Gastroesophageal sphincter (tissue), 4 donors: ENCODE data around the gene AVP. TPM values are rescaled to one million over a fixed set of nuclear protein-coding genes. Genes with fewer than 3 reads are reported as not detected.
"Not testable (repeated sequence)": the region's sequence is repeated elsewhere in the genome, so short reads cannot be mapped to it uniquely, and the experiment has no call there.

Experiments
- ATAC-seq: fragments of 150-250 bp; one replicate; pipeline ENCODE4 v1.9.1; 2016; ENCODE audit warnings: mild to moderate bottlenecking, moderate library complexity
- H3K27ac ChIP-seq, 4 donors: fragments of 200-600 bp; sonication (generic) in 3 of 4; 1 replicate in 3 of 4; 2 replicates in 1 of 4; pipeline ENCODE4 v1.5.1; 2016 to 2019
- H3K27me3 ChIP-seq: fragments of 200-600 bp; sonication (generic); one replicate; pipeline ENCODE4 v1.5.1; 2019
- H3K36me3 ChIP-seq, 2 donors: fragments of 200-600 bp; sonication (generic); one replicate each; pipeline ENCODE4 v1.5.1; 2019; ENCODE audit warnings: control low read depth in 1 of 2
- H3K4me1 ChIP-seq, 3 donors: fragments of 200-600 bp; sonication (generic); 1 replicate in 2 of 3; 2 replicates in 1 of 3; pipeline ENCODE4 v1.5.1; 2016 to 2019; ENCODE audit warnings: control low read depth in 2 of 3
- H3K4me3 ChIP-seq, 2 donors: fragments of 200-600 bp; sonication (generic); one replicate each; pipeline ENCODE4 v1.5.1; 2019; ENCODE audit warnings: mild to moderate bottlenecking in 1 of 2, moderate library complexity in 1 of 2
- H3K9me3 ChIP-seq, 3 donors: fragments of 200-600 bp; sonication (generic); one replicate each; pipeline ENCODE4 v1.5.1; 2017 to 2019; ENCODE audit warnings: control low read depth in 2 of 3
- CTCF ChIP-seq, 4 experiments: fragments of 200-600 bp in 2 of 4; fragments of 450-650 bp in 2 of 4; sonication (generic) in 1 of 4; IDR thresholded peaks; one replicate each; pipeline ENCODE4 v1.5.1; 2017 to 2019; ENCODE audit warnings: antibody characterized with exemption in 4 of 4, mild to moderate bottlenecking in 2 of 4, moderate library complexity in 2 of 4
- EP300 ChIP-seq: sonication (generic); formaldehyde crosslinking; IDR thresholded peaks from one replicate; pipeline ENCODE4 v1.6.1; 2017; ENCODE audit warnings: antibody characterized with exemption, mild to moderate bottlenecking
- POLR2A ChIP-seq, 2 donors: fragments of 450-650 bp; IDR thresholded peaks; one replicate each; pipeline ENCODE4 v1.6.1; 2017; ENCODE audit warnings: antibody characterized with exemption in 2 of 2, mild to moderate bottlenecking in 2 of 2, moderate library complexity in 1 of 2
- POLR2AphosphoS5 ChIP-seq: sonication (generic); formaldehyde crosslinking; IDR thresholded peaks from one replicate; pipeline ENCODE4 v1.6.1; 2017; ENCODE audit warnings: antibody characterized with exemption
- WGBS, 2 donors: methylation state at CpG; one replicate each; pipeline ENCODE4 v1.1.5; 2018; ENCODE audit warnings: low coverage in 1 of 2; 5-methylcytosine and 5-hydroxymethylcytosine counted together
- total RNA-seq, 4 donors: library from RNA; depleted of rRNA; stranded (reverse); fragments of >200 nt; gene quantifications; one replicate each; pipeline ENCODE4 v1.1.0, GENCODE V29; 2016

Gene AVP
- total RNA-seq, 4 donors from 2014 or later = not detected

GRCh38 chr20:3129094-3129493 lies 44.6 kb upstream of the AVP start:
- WGBS, 2 donors = 50 to 68% methylated on average over 4 of the region's 4 CpGs
- H3K4me3 ChIP-seq = no peak overlapping the region
- H3K27ac ChIP-seq = no peak overlapping the region
- TF ChIP-seq EP300 = no peak
- TF ChIP-seq CTCF (IDR thresholded peaks at IDR 0.05) = no peak
- TF ChIP-seq POLR2A (IDR thresholded peaks at IDR 0.05) = no peak
- peaks cover 0 to 13% of the 10 kb centered on the region in 2 donors for H3K36me3 ChIP-seq
- no peak for ATAC-seq
- no peaks in the 10 kb centered on the region for H3K27me3 ChIP-seq
- no peaks in the 10 kb centered on the region for H3K9me3 ChIP-seq
- peaks cover 0 to 23% (median 0%) of the 10 kb centered on the region in 3 donors for H3K4me1 ChIP-seq

GRCh38 chr20:3128275-3128984 lies 43.9 kb upstream of the AVP start:
- WGBS, 2 donors = 83 to 97% methylated on average over 5 to 8 of the region's 8 CpGs
- Histone ChIP-seq H3K9me3 (no peaks in the 10 kb centered on the region), H3K27me3 (no peaks in the 10 kb centered on the region), H3K36me3 (peaks cover 0 to 14% of the 10 kb centered on the region in 2 donors), H3K27ac (no peak overlapping the region), H3K4me1 (peaks cover 0 to 23% (median 0%) of the 10 kb centered on the region in 3 donors), H3K4me3 (no peak overlapping the region)
- ATAC-seq = no peak
- TF ChIP-seq POLR2AphosphoS5 (no peak), POLR2A (IDR thresholded peaks at IDR 0.05) (no peak), EP300 (no peak), CTCF (IDR thresholded peaks at IDR 0.05) (no peak)

GRCh38 chr20:3126527-3126859 lies 42.0 kb upstream of the AVP start:
- peaks cover 0 to 32% of the 10 kb centered on the region in 2 donors for H3K36me3 ChIP-seq
- no peak overlapping the region for H3K4me3 ChIP-seq
- H3K4me1 ChIP-seq = peaks cover 0 to 23% (median 0%) of the 10 kb centered on the region in 3 donors
- H3K9me3 ChIP-seq = no peaks in the 10 kb centered on the region
- H3K27me3 ChIP-seq = no peaks in the 10 kb centered on the region
- TF ChIP-seq POLR2A (IDR thresholded peaks at IDR 0.05) (no peak), CTCF (IDR thresholded peaks at IDR 0.05) (no peak), EP300 (no peak), POLR2AphosphoS5 (no peak)
- WGBS, 2 donors = 91% methylated on average over 1 of the region's 1 CpG; no CpG with 5 or more reads in 1 of the 2 donors
- no peak overlapping the region for H3K27ac ChIP-seq
- no peak for ATAC-seq

GRCh38 chr20:3125776-3126526 lies 41.4 kb upstream of the AVP start:
- 60 to 72% methylated on average over 3 of the region's 25 CpGs for WGBS, 2 donors
- not testable (repeated sequence) for H3K27me3 ChIP-seq, H3K4me3 ChIP-seq, ATAC-seq, H3K27ac ChIP-seq, H3K9me3 ChIP-seq
- peaks cover 0 to 23% (median 0%) of the 10 kb centered on the region in 3 donors for H3K4me1 ChIP-seq
- H3K36me3 ChIP-seq = peaks cover 0 to 38% of the 10 kb centered on the region in 2 donors

- H3K4me3 ChIP-seq, H3K27me3 ChIP-seq, H3K9me3 ChIP-seq, ATAC-seq, H3K27ac ChIP-seq: not testable (repeated sequence)
- Histone ChIP-seq H3K36me3 (peaks cover 0 to 48% of the 10 kb centered on the region in 2 donors), H3K4me1 (peaks cover 0 to 23% (median 0%) of the 10 kb centered on the region in 3 donors)
- WGBS, 2 donors = no CpG with 5 or more reads among the region's 41 CpGs
Observed at GRCh38 chr20:3124773-3125560, 40.4 kb upstream of the AVP start.

- Histone ChIP-seq H3K4me1 (peaks cover 0 to 22% (median 0%) of the 10 kb centered on the region in 3 donors), H3K36me3 (peaks cover 0 to 54% of the 10 kb centered on the region in 2 donors)
- not testable (repeated sequence) for H3K27ac ChIP-seq, H3K4me3 ChIP-seq, H3K9me3 ChIP-seq, ATAC-seq, H3K27me3 ChIP-seq
- WGBS, 2 donors = 89 to 95% methylated on average over 3 to 4 of the region's 18 CpGs
Observed at GRCh38 chr20:3124163-3124562, 39.6 kb upstream of the AVP start.
